DOHH2 (cell line): Measurements from ENCODE around the gene GDPD4.
"Not testable (repeated sequence)": the region's sequence is repeated elsewhere in the genome, so short reads cannot be mapped to it uniquely, and the experiment has no call there.

Experiments
- H3F3A ChIP-seq: fragments of 200-600 bp; sonication (generic), shearing (Covaris generic); 2 replicates; pipeline ENCODE4 v1.6.0; 2016; ENCODE audit warnings: antibody characterized with exemption, mild to moderate bottlenecking; ENCODE audit not compliant: control insufficient read depth, insufficient read depth
- H3K27ac ChIP-seq: fragments of 200-600 bp; sonication (generic); 2 replicates; pipeline ENCODE4 v1.5.1; 2014; ENCODE audit warnings: low read depth, mild to moderate bottlenecking, low read length, moderate library complexity
- H3K27me3 ChIP-seq: fragments of 200-600 bp; sonication (generic); 2 replicates; pipeline ENCODE4 v1.6.1; 2014; ENCODE audit warnings: mild to moderate bottlenecking, low read length, mixed read lengths; ENCODE audit not compliant: control insufficient read depth
- H3K36me3 ChIP-seq: fragments of 200-600 bp; sonication (generic); 2 replicates; pipeline ENCODE4 v1.6.1; 2014; ENCODE audit warnings: mild to moderate bottlenecking, low read length, moderate library complexity, mixed read lengths; ENCODE audit not compliant: control insufficient read depth
- H3K4me1 ChIP-seq: fragments of 200-600 bp; sonication (generic); 2 replicates; pipeline ENCODE4 v1.6.1; 2014; ENCODE audit warnings: mild to moderate bottlenecking, low read length, mixed read lengths; ENCODE audit not compliant: control insufficient read depth
- H3K4me2 ChIP-seq: fragments of 200-600 bp; sonication (generic); 2 replicates; pipeline ENCODE4 v1.6.0; 2014; ENCODE audit warnings: mild to moderate bottlenecking, low read length, moderate library complexity
- H3K4me3 ChIP-seq: fragments of 200-600 bp; sonication (generic); 2 replicates; pipeline ENCODE4 v1.5.1; 2014; ENCODE audit warnings: mild to moderate bottlenecking, low read length, mixed read lengths
- H3K79me2 ChIP-seq: fragments of 200-600 bp; sonication (generic); 2 replicates; pipeline ENCODE4 v1.6.1; 2014; ENCODE audit warnings: mild to moderate bottlenecking, low read length, mixed read lengths; ENCODE audit not compliant: control insufficient read depth
- H3K9me2 ChIP-seq: fragments of 200-600 bp; sonication (generic); replicated peaks from 2 replicates; pipeline ENCODE4 v1.6.1; 2014; ENCODE audit warnings: mild to moderate bottlenecking, low read length, mixed read lengths; ENCODE audit not compliant: control insufficient read depth
- H3K9me3 ChIP-seq: fragments of 200-600 bp; sonication (generic); 2 replicates; pipeline ENCODE4 v1.6.1; 2014; ENCODE audit warnings: antibody characterized with exemption, low read length, mixed read lengths; ENCODE audit not compliant: control insufficient read depth, insufficient read depth
- H4K20me1 ChIP-seq: fragments of 200-600 bp; sonication (generic); 2 replicates; pipeline ENCODE4 v1.6.0; 2014; ENCODE audit warnings: low read depth, mild to moderate bottlenecking, antibody characterized with exemption, low read length, moderate library complexity; ENCODE audit not compliant: control insufficient read depth, insufficient read depth
- CTCF ChIP-seq: fragments of 200-600 bp; sonication (generic); IDR thresholded peaks from one replicate; pipeline ENCODE4 v1.5.1; 2014; ENCODE audit warnings: antibody characterized with exemption, mild to moderate bottlenecking, low read depth, low read length; ENCODE audit not compliant: poor library complexity, severe bottlenecking
- EZH2phosphoT487 ChIP-seq: fragments of 200-600 bp; sonication (generic); IDR thresholded peaks from 2 replicates; pipeline ENCODE4 v1.6.1; 2017; ENCODE audit warnings: borderline replicate concordance, mild to moderate bottlenecking, antibody characterized with exemption, low read length, moderate library complexity, mixed read lengths

Gene GDPD4

GRCh38 chr11:77302752-77303151 lies 1.3 kb upstream of the GDPD4 start:
- no peaks in the 10 kb centered on the region for H3K9me3 ChIP-seq
- H3K79me2 ChIP-seq, result no peaks in the 10 kb centered on the region
- H3K4me3 ChIP-seq, result no peak overlapping the region
- no peaks in the 10 kb centered on the region for H3K27me3 ChIP-seq
- no peak overlapping the region for H3K4me2 ChIP-seq
- no peaks in the 10 kb centered on the region for H3F3A ChIP-seq
- no peaks in the 10 kb centered on the region for H3K9me2 ChIP-seq
- no peaks in the 10 kb centered on the region for H3K4me1 ChIP-seq
- TF ChIP-seq EZH2phosphoT487 (no peak), CTCF (no peak)
- H3K27ac ChIP-seq, result no peak overlapping the region
- H3K36me3 ChIP-seq, result no peaks in the 10 kb centered on the region
- no peaks in the 10 kb centered on the region for H4K20me1 ChIP-seq

DNA sequence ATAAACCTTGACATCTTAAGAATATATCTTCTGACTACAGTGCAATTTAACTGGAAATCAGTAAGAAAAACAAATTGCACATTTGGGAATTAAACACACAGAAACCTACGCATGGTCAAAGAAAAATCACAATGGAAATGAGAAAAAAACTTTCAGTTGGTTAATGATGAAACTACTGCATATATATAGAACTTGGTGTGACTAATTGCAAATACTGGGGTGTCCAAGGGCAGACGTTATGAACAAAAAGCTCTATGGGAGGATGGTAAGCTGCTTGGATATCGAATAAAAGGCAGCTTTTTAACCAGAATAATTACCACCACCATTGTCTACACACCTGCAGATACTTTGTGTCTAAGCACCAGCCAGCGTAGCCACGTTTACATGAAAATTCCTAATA lies 791 bp downstream of the GDPD4 start:
- H3F3A ChIP-seq, result no peaks in the 10 kb centered on the region
- TF ChIP-seq CTCF (no peak), EZH2phosphoT487 (no peak)
- no peaks in the 10 kb centered on the region for H4K20me1 ChIP-seq
- no peaks in the 10 kb centered on the region for H3K9me2 ChIP-seq
- no peaks in the 10 kb centered on the region for H3K27me3 ChIP-seq
- H3K36me3 ChIP-seq, result no peaks in the 10 kb centered on the region
- no peaks in the 10 kb centered on the region for H3K9me3 ChIP-seq
- no peak overlapping the region for H3K4me2 ChIP-seq
- no peaks in the 10 kb centered on the region for H3K79me2 ChIP-seq
- no peak overlapping the region for H3K27ac ChIP-seq
- H3K4me1 ChIP-seq, result no peaks in the 10 kb centered on the region
- no peak overlapping the region for H3K4me3 ChIP-seq

DNA sequence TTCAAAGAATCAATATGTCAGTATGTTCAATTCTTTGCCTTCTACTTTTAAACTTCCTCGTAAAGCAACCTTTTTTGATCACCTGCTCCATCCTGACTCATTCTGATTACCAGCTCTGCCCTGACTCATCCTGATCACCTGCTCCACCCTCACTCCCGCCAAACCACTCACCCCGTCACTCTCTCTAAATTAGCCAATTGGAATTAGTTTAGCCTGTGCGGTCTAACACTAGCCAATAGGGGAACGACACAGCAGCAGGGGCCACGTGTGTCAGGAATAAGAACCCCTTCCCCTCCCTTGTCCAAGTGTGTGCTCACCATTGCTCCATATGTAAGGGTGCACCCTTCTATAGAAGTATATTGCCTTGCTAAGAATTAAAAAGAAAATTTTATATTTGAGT lies 1.5 kb downstream of the GDPD4 start:
- H3K79me2 ChIP-seq, H3K9me2 ChIP-seq, H3K27ac ChIP-seq, H3K9me3 ChIP-seq, H3K36me3 ChIP-seq, H3F3A ChIP-seq, H3K4me3 ChIP-seq, H3K27me3 ChIP-seq, H4K20me1 ChIP-seq, H3K4me2 ChIP-seq, H3K4me1 ChIP-seq: not testable (repeated sequence)

GRCh38 chr11:77299528-77299993 lies 1.9 kb downstream of the GDPD4 start:
- H3K4me2 ChIP-seq, result no peak overlapping the region

More at GRCh38 chr11:77299528-77299993, 1.9 kb downstream of the GDPD4 start:
- H3K27me3 ChIP-seq, result peaks cover under 1% of the 10 kb centered on the region; the same call in 1 of the 2 replicates
- H3K9me2 ChIP-seq, result no peaks in the 10 kb centered on the region
- no peaks in the 10 kb centered on the region for H3F3A ChIP-seq
- H3K36me3 ChIP-seq, result no peaks in the 10 kb centered on the region
- H4K20me1 ChIP-seq, result no peaks in the 10 kb centered on the region
- no peaks in the 10 kb centered on the region for H3K79me2 ChIP-seq
- no peak overlapping the region for H3K27ac ChIP-seq
- no peak for TF ChIP-seq CTCF
- no peak for TF ChIP-seq EZH2phosphoT487
- no peaks in the 10 kb centered on the region for H3K4me1 ChIP-seq
- no peak overlapping the region for H3K4me3 ChIP-seq
- H3K9me3 ChIP-seq, result no peaks in the 10 kb centered on the region
